Muscle layer of duodenum (tissue), 2 donors: Measurements from ENCODE around the gene SSMEM1.

ENCODE experiments used
- H3K27ac ChIP-seq: one replicate; pipeline ENCODE4 v1.7.0; 2013; ENCODE audit warnings: mild to moderate bottlenecking, low read length
- H3K27me3 ChIP-seq: one replicate; pipeline ENCODE4 v1.7.0; 2013; ENCODE audit warnings: low read depth, mild to moderate bottlenecking, control low read depth, low read length
- H3K36me3 ChIP-seq, 2 donors: one replicate each; pipeline ENCODE4 v1.7.0; 2013; ENCODE audit warnings: low read length in 2 of 2, control low read depth in 1 of 2, mild to moderate bottlenecking in 1 of 2; ENCODE audit not compliant: insufficient read depth in 2 of 2, control insufficient read depth in 1 of 2
- H3K4me1 ChIP-seq, 2 donors: one replicate each; pipeline ENCODE4 v1.7.0; 2013; ENCODE audit warnings: low read length in 2 of 2, mild to moderate bottlenecking in 2 of 2, control low read depth in 1 of 2, moderate library complexity in 1 of 2; ENCODE audit not compliant: insufficient read depth in 2 of 2, control insufficient read depth in 1 of 2
- H3K4me3 ChIP-seq, 2 donors: one replicate each; pipeline ENCODE4 v1.7.0; 2013; ENCODE audit warnings: low read length in 2 of 2, low read depth in 1 of 2, mild to moderate bottlenecking in 1 of 2
- H3K9me3 ChIP-seq, 2 donors: one replicate each; pipeline ENCODE4 v1.7.0; 2013; ENCODE audit warnings: low read length in 2 of 2, control low read depth in 1 of 2, mild to moderate bottlenecking in 1 of 2; ENCODE audit not compliant: control insufficient read depth in 1 of 2
- donor health status: healthy.

The SSMEM1 gene

GRCh38 chr7:130254555-130254954 lies 46.9 kb downstream of the SSMEM1 start:
- no peaks in the 10 kb centered on the region for H3K36me3 ChIP-seq
- no peaks in the 10 kb centered on the region for H3K4me1 ChIP-seq
- no peak overlapping the region for H3K27ac ChIP-seq
- no peaks in the 10 kb centered on the region for H3K27me3 ChIP-seq
- H3K4me3 ChIP-seq, result no peak overlapping the region
- peaks cover 3 to 12% of the 10 kb centered on the region in 2 donors for H3K9me3 ChIP-seq

- Histone ChIP-seq H3K4me1 (no peaks in the 10 kb centered on the region), H3K27me3 (no peaks in the 10 kb centered on the region), H3K4me3 (no peak overlapping the region), H3K9me3 (peaks cover 3 to 22% of the 10 kb centered on the region in 2 donors), H3K36me3 (no peaks in the 10 kb centered on the region), H3K27ac (no peak overlapping the region)
Measured at GRCh38 chr7:130256704-130257103, 49.0 kb downstream of the SSMEM1 start.

GRCh38 chr7:130258494-130259078 lies 50.9 kb downstream of the SSMEM1 start:
- no peak overlapping the region for H3K27ac ChIP-seq
- no peaks in the 10 kb centered on the region for H3K27me3 ChIP-seq
- no peaks in the 10 kb centered on the region for H3K36me3 ChIP-seq
- H3K4me3 ChIP-seq, result no peak overlapping the region
- H3K4me1 ChIP-seq, result no peaks in the 10 kb centered on the region
- H3K9me3 ChIP-seq, result peaks cover 3 to 22% of the 10 kb centered on the region in 2 donors

GRCh38 chr7:130262448-130262847 lies 54.8 kb downstream of the SSMEM1 start:
- Histone ChIP-seq H3K4me3 (no peak overlapping the region), H3K27me3 (no peaks in the 10 kb centered on the region), H3K36me3 (no peaks in the 10 kb centered on the region), H3K9me3 (peaks cover 3 to 19% of the 10 kb centered on the region in 2 donors), H3K4me1 (no peaks in the 10 kb centered on the region), H3K27ac (no peak overlapping the region)

- Histone ChIP-seq H3K4me1 (no peaks in the 10 kb centered on the region), H3K27ac (no peak overlapping the region), H3K27me3 (no peaks in the 10 kb centered on the region), H3K4me3 (no peak overlapping the region), H3K9me3 (peaks cover under 1 to 14% of the 10 kb centered on the region in 2 donors), H3K36me3 (no peaks in the 10 kb centered on the region)
Measured at GRCh38 chr7:130263130-130263529, 55.5 kb downstream of the SSMEM1 start.
